Measurements from ENCODE around the gene SLC7A7. TPM values are rescaled to one million over a fixed set of nuclear protein-coding genes. Genes with fewer than 3 reads are reported as not detected.
A peak's percentile ranks its signal among the peaks of the same experiment; 100 is the strongest.
"Not testable (repeated sequence)": the region's sequence is repeated elsewhere in the genome, so short reads cannot be mapped to it uniquely, and the experiment has no call there.

Gene SLC7A7
- total RNA-seq, result 4.3 and 4.7 TPM in 2 replicates

GRCh38 chr14:22814941-22815713, at the start of gene SLC7A7:
Gene SLC7A7, minus strand, starts transcription at chr14:22815435. Its CDS starts 2,037 bp downstream, at chr14:22813398.
- Histone ChIP-seq H3K4me2 (ENCODE audit: insufficient read depth, low read length) (no peak within 1 kb of the TSS), H3K27me3 (ENCODE audit: insufficient read depth, low read length) (peaks cover 10% of the 10 kb centered on the region), H3K36me3 (ENCODE audit: insufficient read depth, low read length) (no peaks in the 10 kb centered on the region), H3K27ac (ENCODE audit: low read depth, low read length) (no peak within 1 kb of the TSS), H3K79me2 (ENCODE audit: insufficient read depth, low read length) (no peaks in the 10 kb centered on the region), H3K4me1 (ENCODE audit: insufficient read depth, low read length) (peaks cover 19% of the 10 kb centered on the region), H2AFZ (ENCODE audit: low read length) (peak within 1 kb of the TSS; percentile 35), H4K20me1 (ENCODE audit: insufficient read depth, low read length) (no peaks in the 10 kb centered on the region), H3K9me3 (ENCODE audit: low read depth, low read length) (no peaks in the 10 kb centered on the region), H3K4me3 (ENCODE audit: insufficient read depth, low read length) (no peak within 1 kb of the TSS)
- no peak for TF ChIP-seq CTCF (IDR thresholded peaks at IDR 0.05; ENCODE audit: extremely low read depth, low read depth, low read length)
- DNase-seq (ENCODE audit: insufficient read length, low spot score, missing footprints), result no peak

- H3K36me3 ChIP-seq (ENCODE audit: insufficient read depth, low read length), result no peaks in the 10 kb centered on the region
- no peak overlapping the region for H2AFZ ChIP-seq (ENCODE audit: low read length)
- no peak overlapping the region for H3K4me2 ChIP-seq (ENCODE audit: insufficient read depth, low read length)
- TF ChIP-seq CTCF (IDR thresholded peaks at IDR 0.05; ENCODE audit: extremely low read depth, low read depth, low read length), result no peak
- no peaks in the 10 kb centered on the region for H4K20me1 ChIP-seq (ENCODE audit: insufficient read depth, low read length)
- no peaks in the 10 kb centered on the region for H3K79me2 ChIP-seq (ENCODE audit: insufficient read depth, low read length)
- no peaks in the 10 kb centered on the region for H3K4me1 ChIP-seq (ENCODE audit: insufficient read depth, low read length)
- no peak overlapping the region for H3K27ac ChIP-seq (ENCODE audit: low read depth, low read length)
- DNase-seq (ENCODE audit: insufficient read length, low spot score, missing footprints), result no peak
- peaks cover 2% of the 10 kb centered on the region for H3K9me3 ChIP-seq (ENCODE audit: low read depth, low read length)
- no peak overlapping the region for H3K4me3 ChIP-seq (ENCODE audit: insufficient read depth, low read length)
- H3K27me3 ChIP-seq (ENCODE audit: insufficient read depth, low read length), result no peaks in the 10 kb centered on the region
These were observed 49.7 kb upstream of the SLC7A7 start for GRCh38 chr14:22864979-22865378.

- H2AFZ ChIP-seq (ENCODE audit: low read length), result no peak overlapping the region
These were observed 46.4 kb upstream of the SLC7A7 start for GRCh38 chr14:22861651-22862050.

GRCh38 chr14:22860377-22860776, 45.1 kb upstream of the SLC7A7 start:
- H3K79me2 ChIP-seq (ENCODE audit: insufficient read depth, low read length); H3K4me1 ChIP-seq (ENCODE audit: insufficient read depth, low read length); H3K36me3 ChIP-seq (ENCODE audit: insufficient read depth, low read length); H3K27me3 ChIP-seq (ENCODE audit: insufficient read depth, low read length); H3K4me3 ChIP-seq (ENCODE audit: insufficient read depth, low read length); H2AFZ ChIP-seq (ENCODE audit: low read length); DNase-seq (ENCODE audit: insufficient read length, low spot score, missing footprints); H3K27ac ChIP-seq (ENCODE audit: low read depth, low read length); H3K9me3 ChIP-seq (ENCODE audit: low read depth, low read length); H4K20me1 ChIP-seq (ENCODE audit: insufficient read depth, low read length); H3K4me2 ChIP-seq (ENCODE audit: insufficient read depth, low read length): not testable (repeated sequence)

More at GRCh38 chr14:22861651-22862050, 46.4 kb upstream of the SLC7A7 start:
- Histone ChIP-seq H3K4me3 (ENCODE audit: insufficient read depth, low read length) (no peak overlapping the region), H4K20me1 (ENCODE audit: insufficient read depth, low read length) (no peaks in the 10 kb centered on the region), H3K79me2 (ENCODE audit: insufficient read depth, low read length) (no peaks in the 10 kb centered on the region), H3K4me1 (ENCODE audit: insufficient read depth, low read length) (no peaks in the 10 kb centered on the region), H3K9me3 (ENCODE audit: low read depth, low read length) (peaks cover 2% of the 10 kb centered on the region), H3K27me3 (ENCODE audit: insufficient read depth, low read length) (no peaks in the 10 kb centered on the region), H3K4me2 (ENCODE audit: insufficient read depth, low read length) (no peak overlapping the region), H3K36me3 (ENCODE audit: insufficient read depth, low read length) (no peaks in the 10 kb centered on the region), H3K27ac (ENCODE audit: low read depth, low read length) (no peak overlapping the region)
- no peak for TF ChIP-seq CTCF (IDR thresholded peaks at IDR 0.05; ENCODE audit: extremely low read depth, low read depth, low read length)
- no peak for DNase-seq (ENCODE audit: insufficient read length, low spot score, missing footprints)

Data from osteoblast (primary cell).